WERI-Rb-1 (cell line): ENCODE results near the gene PTPN4.

Experiments
- DNase-seq: peaks from one replicate; pipeline ENCODE4 v3.0.0-alpha.2; 2020
- H3K27ac ChIP-seq: fragments of 250-450 bp; sonication (Bioruptor Pico); 2 replicates; pipeline ENCODE4 v1.5.1; 2020; ENCODE audit warnings: mild to moderate bottlenecking, moderate library complexity
- H3K27me3 ChIP-seq: fragments of 250-450 bp; sonication (Bioruptor Pico); 2 replicates; pipeline ENCODE4 v1.5.1; 2021; ENCODE audit warnings: mild to moderate bottlenecking, low read depth, moderate library complexity; ENCODE audit not compliant: insufficient read depth, severe bottlenecking
- H3K36me3 ChIP-seq: fragments of 250-450 bp; sonication (Bioruptor Pico); 2 replicates; pipeline ENCODE4 v1.5.1; 2020; ENCODE audit warnings: mild to moderate bottlenecking, moderate library complexity
- H3K4me3 ChIP-seq: 2 replicates; pipeline ENCODE4 v1.5.1; 2011; ENCODE audit warnings: low read depth, mild to moderate bottlenecking, control low read depth, low read length
- H3K9me3 ChIP-seq: fragments of 250-450 bp; sonication (Bioruptor Pico); 2 replicates; pipeline ENCODE4 v1.5.1; 2021; ENCODE audit warnings: mild to moderate bottlenecking, moderate library complexity; ENCODE audit not compliant: severe bottlenecking
- TF ChIP-seq, protein P1 (sequence below): IDR thresholded peaks from 2 replicates; pipeline ENCODE4 v1.5.1; 2011; ENCODE audit warnings: low read depth, mild to moderate bottlenecking, control low read depth, inconsistent platforms, low read length

PTPN4 gene

GRCh38 chr2:119775102-119775501 lies 15.4 kb downstream of the PTPN4 start:
- Histone ChIP-seq H3K27me3 (no peaks in the 10 kb centered on the region), H3K27ac (no peak overlapping the region), H3K36me3 (no peaks in the 10 kb centered on the region), H3K9me3 (no peaks in the 10 kb centered on the region), H3K4me3 (no peak overlapping the region)
- TF ChIP-seq, protein P1, sequence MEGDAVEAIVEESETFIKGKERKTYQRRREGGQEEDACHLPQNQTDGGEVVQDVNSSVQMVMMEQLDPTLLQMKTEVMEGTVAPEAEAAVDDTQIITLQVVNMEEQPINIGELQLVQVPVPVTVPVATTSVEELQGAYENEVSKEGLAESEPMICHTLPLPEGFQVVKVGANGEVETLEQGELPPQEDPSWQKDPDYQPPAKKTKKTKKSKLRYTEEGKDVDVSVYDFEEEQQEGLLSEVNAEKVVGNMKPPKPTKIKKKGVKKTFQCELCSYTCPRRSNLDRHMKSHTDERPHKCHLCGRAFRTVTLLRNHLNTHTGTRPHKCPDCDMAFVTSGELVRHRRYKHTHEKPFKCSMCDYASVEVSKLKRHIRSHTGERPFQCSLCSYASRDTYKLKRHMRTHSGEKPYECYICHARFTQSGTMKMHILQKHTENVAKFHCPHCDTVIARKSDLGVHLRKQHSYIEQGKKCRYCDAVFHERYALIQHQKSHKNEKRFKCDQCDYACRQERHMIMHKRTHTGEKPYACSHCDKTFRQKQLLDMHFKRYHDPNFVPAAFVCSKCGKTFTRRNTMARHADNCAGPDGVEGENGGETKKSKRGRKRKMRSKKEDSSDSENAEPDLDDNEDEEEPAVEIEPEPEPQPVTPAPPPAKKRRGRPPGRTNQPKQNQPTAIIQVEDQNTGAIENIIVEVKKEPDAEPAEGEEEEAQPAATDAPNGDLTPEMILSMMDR, result no peak
- DNase-seq, result no peak

DNA sequence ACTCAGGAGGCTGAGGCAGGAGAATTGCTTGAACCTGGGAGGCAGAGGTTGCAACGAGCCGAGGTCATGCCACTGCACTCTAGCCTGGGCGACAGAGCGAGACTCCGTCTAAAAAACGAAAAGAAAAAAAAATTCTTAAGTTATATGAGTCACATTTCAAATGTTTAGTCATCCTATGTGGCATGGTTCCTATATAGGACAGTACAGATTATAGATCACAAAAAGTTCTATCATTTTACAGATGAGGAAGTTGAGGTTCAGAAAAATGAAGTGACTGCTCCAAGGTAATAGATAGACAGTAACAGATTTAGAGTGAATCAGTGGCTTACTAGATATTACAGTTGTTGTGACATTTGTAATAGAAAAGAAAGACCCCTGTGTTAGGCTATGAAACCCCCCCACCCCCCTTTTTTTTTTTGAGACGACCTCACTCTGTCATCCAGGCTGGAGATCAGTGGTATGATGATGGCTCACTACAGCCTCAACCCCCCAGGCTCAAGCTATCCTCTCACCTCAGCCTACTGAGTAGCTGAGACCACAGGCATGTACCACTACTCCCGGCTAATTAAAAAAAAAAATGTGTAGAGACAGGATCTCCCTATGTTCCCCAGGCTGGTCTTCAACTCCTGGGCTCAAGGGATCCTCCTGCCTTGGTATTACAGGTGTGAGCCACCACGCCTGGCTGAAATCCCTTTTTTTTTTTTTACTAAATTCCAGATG lies 22.7 kb downstream of the PTPN4 start:
- TF ChIP-seq, protein P1, result no peak
- DNase-seq, result no peak
- no peak overlapping the region for H3K4me3 ChIP-seq
- H3K36me3 ChIP-seq, result no peaks in the 10 kb centered on the region
- no peaks in the 10 kb centered on the region for H3K27me3 ChIP-seq
- H3K27ac ChIP-seq, result no peak overlapping the region
- H3K9me3 ChIP-seq, result no peaks in the 10 kb centered on the region

- H3K36me3 ChIP-seq, result no peaks in the 10 kb centered on the region
- TF ChIP-seq, protein P1, result no peak
- no peaks in the 10 kb centered on the region for H3K9me3 ChIP-seq
- DNase-seq, result no peak
- H3K4me3 ChIP-seq, result no peak overlapping the region
- no peak overlapping the region for H3K27ac ChIP-seq
- no peaks in the 10 kb centered on the region for H3K27me3 ChIP-seq
Observed at GRCh38 chr2:119784876-119785275, 25.2 kb downstream of the PTPN4 start.

- TF ChIP-seq, protein P1, result no peak
- Histone ChIP-seq H3K27me3 (no peaks in the 10 kb centered on the region), H3K4me3 (no peak overlapping the region), H3K36me3 (no peaks in the 10 kb centered on the region), H3K27ac (no peak overlapping the region), H3K9me3 (peaks cover 6% of the 10 kb centered on the region)
- DNase-seq, result no peak
Observed at GRCh38 chr2:119786295-119786694, 26.6 kb downstream of the PTPN4 start.

- H3K4me3 ChIP-seq, result no peak overlapping the region
- no peak for DNase-seq
Observed at GRCh38 chr2:119788752-119789151, 29.0 kb downstream of the PTPN4 start.

More at GRCh38 chr2:119788752-119789151, 29.0 kb downstream of the PTPN4 start:
- Histone ChIP-seq H3K9me3 (peaks cover 15% of the 10 kb centered on the region), H3K36me3 (no peaks in the 10 kb centered on the region), H3K27ac (no peak overlapping the region), H3K27me3 (no peaks in the 10 kb centered on the region)
- TF ChIP-seq, protein P1, result no peak
